SK-N-MC (cell line): ENCODE results near the gene MRC2.
"Not testable (repeated sequence)": the region's sequence is repeated elsewhere in the genome, so short reads cannot be mapped to it uniquely, and the experiment has no call there.

Experiments
- EZH2 ChIP-seq: fragments of 200-600 bp; sonication (generic); IDR thresholded peaks from one replicate; pipeline ENCODE4 v1.6.1; 2017; ENCODE audit warnings: antibody characterized with exemption
- FOXP2 ChIP-seq: optimal IDR thresholded peaks from 2 replicates; pipeline ENCODE3; 2011; ENCODE audit warnings: mild to moderate bottlenecking, moderate library complexity; ENCODE audit not compliant: insufficient read depth; ENCODE audit errors: extremely low read length, control extremely low read depth
- POLR2AphosphoS5 ChIP-seq: IDR thresholded peaks from 2 replicates; pipeline ENCODE4 v1.6.1; 2012; ENCODE audit warnings: mild to moderate bottlenecking, low read depth, low read length, borderline replicate concordance

DNA sequence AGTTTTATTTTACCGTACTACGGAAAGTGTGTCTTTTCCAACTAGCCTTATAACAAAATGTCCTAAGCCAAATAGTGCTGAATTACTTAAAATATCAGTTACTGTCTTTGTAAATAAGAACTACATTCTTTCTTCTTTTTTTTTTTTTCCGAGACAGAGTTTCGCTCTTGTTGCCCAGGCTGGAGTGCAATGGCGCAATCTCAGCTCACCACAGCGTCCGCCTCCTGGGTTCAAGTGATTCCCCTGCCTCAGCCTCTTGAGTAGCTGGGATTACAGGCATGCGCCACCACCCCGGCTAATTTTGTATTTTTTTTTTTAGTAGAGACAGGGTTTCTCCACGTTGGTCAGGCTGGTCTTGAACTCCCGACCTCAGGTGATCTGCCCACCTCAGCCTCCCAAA is 35.6 kb upstream of the MRC2 start:
- not testable (repeated sequence) for TF ChIP-seq POLR2AphosphoS5, EZH2, FOXP2
